Measurements from ENCODE around the gene ABCC2.

ABCC2 gene

GRCh38 chr10:99875473-99875872 lies 93.0 kb downstream of the ABCC2 start:
- Histone ChIP-seq H3K9me3 (ENCODE audit: severe bottlenecking) (no peaks in the 10 kb centered on the region), H3K27ac (ENCODE audit: poor library complexity, severe bottlenecking) (no peak overlapping the region), H3K4me1 (ENCODE audit: insufficient read depth, poor library complexity, severe bottlenecking) (no peaks in the 10 kb centered on the region), H3K4me3 (ENCODE audit: severe bottlenecking) (no peak overlapping the region), H3K27me3 (ENCODE audit: insufficient read depth, poor library complexity, severe bottlenecking) (no peaks in the 10 kb centered on the region), H3K36me3 (ENCODE audit: low read depth) (peaks cover 48% of the 10 kb centered on the region)
- ATAC-seq (ENCODE audit: low read depth) (no peak), DNase-seq (ENCODE audit: low spot score) (no peak)
- no peak for TF ChIP-seq CTCF (IDR thresholded peaks at IDR 0.05; ENCODE audit: poor library complexity, severe bottlenecking)

- no peak overlapping the region for H3K4me3 ChIP-seq (ENCODE audit: severe bottlenecking)
- ATAC-seq (ENCODE audit: low read depth): no peak
- no peak for TF ChIP-seq CTCF (IDR thresholded peaks at IDR 0.05; ENCODE audit: poor library complexity, severe bottlenecking)
- no peak overlapping the region for H3K27ac ChIP-seq (ENCODE audit: poor library complexity, severe bottlenecking)
- DNase-seq (ENCODE audit: low spot score): no peak
- no peaks in the 10 kb centered on the region for H3K27me3 ChIP-seq (ENCODE audit: insufficient read depth, poor library complexity, severe bottlenecking)
- no peaks in the 10 kb centered on the region for H3K9me3 ChIP-seq (ENCODE audit: severe bottlenecking)
- no peaks in the 10 kb centered on the region for H3K4me1 ChIP-seq (ENCODE audit: insufficient read depth, poor library complexity, severe bottlenecking)
- peaks cover 93% of the 10 kb centered on the region for H3K36me3 ChIP-seq (ENCODE audit: low read depth)
These were observed 97.8 kb downstream of the ABCC2 start for GRCh38 chr10:99880080-99880835.

- ATAC-seq (ENCODE audit: low read depth) (no peak), DNase-seq (ENCODE audit: low spot score) (no peak)
- H3K9me3 ChIP-seq (ENCODE audit: severe bottlenecking): no peaks in the 10 kb centered on the region
- no peak for TF ChIP-seq CTCF (IDR thresholded peaks at IDR 0.05; ENCODE audit: poor library complexity, severe bottlenecking)
- H3K27me3 ChIP-seq (ENCODE audit: insufficient read depth, poor library complexity, severe bottlenecking): no peaks in the 10 kb centered on the region
- no peak overlapping the region for H3K27ac ChIP-seq (ENCODE audit: poor library complexity, severe bottlenecking)
- H3K4me3 ChIP-seq (ENCODE audit: severe bottlenecking): no peak overlapping the region
- H3K36me3 ChIP-seq (ENCODE audit: low read depth): peaks cover 94% of the 10 kb centered on the region
- H3K4me1 ChIP-seq (ENCODE audit: insufficient read depth, poor library complexity, severe bottlenecking): no peaks in the 10 kb centered on the region
These were observed 98.9 kb downstream of the ABCC2 start for GRCh38 chr10:99881371-99881770.

- DNase-seq (ENCODE audit: low spot score) (no peak), ATAC-seq (ENCODE audit: low read depth) (no peak)
- no peaks in the 10 kb centered on the region for H3K4me1 ChIP-seq (ENCODE audit: insufficient read depth, poor library complexity, severe bottlenecking)
- TF ChIP-seq CTCF (IDR thresholded peaks at IDR 0.05; ENCODE audit: poor library complexity, severe bottlenecking): no peak
- no peaks in the 10 kb centered on the region for H3K27me3 ChIP-seq (ENCODE audit: insufficient read depth, poor library complexity, severe bottlenecking)
- peaks cover 93% of the 10 kb centered on the region for H3K36me3 ChIP-seq (ENCODE audit: low read depth)
- H3K9me3 ChIP-seq (ENCODE audit: severe bottlenecking): no peaks in the 10 kb centered on the region
- H3K27ac ChIP-seq (ENCODE audit: poor library complexity, severe bottlenecking): no peak overlapping the region
- H3K4me3 ChIP-seq (ENCODE audit: severe bottlenecking): no peak overlapping the region
These were observed 101.1 kb downstream of the ABCC2 start for GRCh38 chr10:99883523-99883922.

- Histone ChIP-seq H3K4me3 (ENCODE audit: severe bottlenecking) (no peak overlapping the region), H3K27ac (ENCODE audit: poor library complexity, severe bottlenecking) (no peak overlapping the region), H3K9me3 (ENCODE audit: severe bottlenecking) (no peaks in the 10 kb centered on the region), H3K27me3 (ENCODE audit: insufficient read depth, poor library complexity, severe bottlenecking) (no peaks in the 10 kb centered on the region), H3K36me3 (ENCODE audit: low read depth) (peaks cover 83% of the 10 kb centered on the region), H3K4me1 (ENCODE audit: insufficient read depth, poor library complexity, severe bottlenecking) (no peaks in the 10 kb centered on the region)
- no peak for DNase-seq (ENCODE audit: low spot score)
- no peak for TF ChIP-seq CTCF (IDR thresholded peaks at IDR 0.05; ENCODE audit: poor library complexity, severe bottlenecking)
- no peak for ATAC-seq (ENCODE audit: low read depth)
These were observed 106.2 kb downstream of the ABCC2 start for GRCh38 chr10:99888622-99889021.

Measured in RWPE2 (cell line).